SKM-1 treated with dmso at 0.1 percent for 144 hours (cell line): ENCODE measurements around the gene PPAT.

Experiments used
- DNase-seq: peaks from one replicate; lab custom pipeline; 2025; ENCODE audit not compliant: unreplicated experiment; lab: John Stamatoyannopoulos, UW

The PPAT gene

DNA sequence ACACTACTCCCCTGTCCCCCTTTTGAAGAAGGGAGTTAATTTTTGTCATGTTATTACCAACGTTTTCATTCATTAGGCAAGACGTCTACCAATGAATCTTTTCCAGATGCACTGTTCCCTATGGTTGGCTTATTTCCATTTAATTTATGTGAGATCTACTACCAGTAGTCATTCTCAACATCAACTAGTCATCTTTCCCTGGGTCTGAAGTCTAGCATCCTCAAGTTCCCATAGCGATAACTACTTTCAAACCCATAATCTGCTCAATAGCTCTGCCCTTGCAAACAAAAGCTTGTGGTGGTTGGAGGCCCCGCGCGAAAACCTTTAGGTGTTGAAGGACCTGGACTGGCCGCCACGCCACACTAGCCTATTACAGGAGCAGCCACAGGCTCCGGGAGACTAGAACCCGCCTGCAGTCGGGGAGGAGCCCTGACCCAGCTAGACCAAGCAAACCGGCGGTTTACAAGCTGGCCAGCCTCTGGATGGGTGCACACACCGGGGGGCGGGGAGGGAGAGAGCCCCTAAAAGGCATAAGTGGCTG is 746 bp downstream of the PPAT start:
- no peak for DNase-seq

DNA sequence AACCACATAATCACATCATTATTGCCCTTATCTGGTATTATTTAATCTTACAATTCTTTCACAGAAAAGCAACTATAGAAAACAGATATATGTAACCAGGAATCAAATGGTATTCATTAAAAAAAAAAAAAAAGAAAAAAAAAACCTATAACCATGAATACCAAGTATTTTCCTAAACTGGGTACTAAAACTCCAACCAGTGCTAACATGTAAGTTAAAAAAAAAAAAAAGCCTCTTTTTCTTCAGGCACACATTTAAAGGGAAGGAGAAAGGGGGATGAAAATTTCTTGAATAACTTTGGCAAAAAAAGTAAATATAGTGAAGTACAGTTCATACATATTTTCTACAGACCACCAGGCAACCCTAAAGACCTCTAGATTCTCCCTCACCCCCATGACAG is 2.1 kb downstream of the PPAT start:
- DNase-seq: no peak

DNA sequence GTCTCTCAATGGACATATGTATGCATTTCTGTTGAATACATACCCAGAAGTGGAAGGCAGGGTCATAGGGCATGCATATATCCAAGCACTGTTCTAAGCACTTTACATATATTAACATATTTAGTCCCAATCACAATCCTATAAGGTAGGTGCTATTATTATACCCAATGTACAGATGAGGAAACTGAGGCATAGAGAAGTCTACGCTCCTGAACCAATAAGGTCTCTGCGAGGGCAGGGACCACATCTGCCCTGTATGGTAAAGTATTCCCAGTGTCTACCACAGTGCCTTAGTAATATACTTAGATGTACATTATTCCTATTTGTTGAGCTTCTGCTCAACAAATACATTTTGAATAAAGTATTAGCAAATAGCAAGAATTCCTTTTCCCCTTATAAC is 5.2 kb downstream of the PPAT start:
- no peak for DNase-seq

DNA sequence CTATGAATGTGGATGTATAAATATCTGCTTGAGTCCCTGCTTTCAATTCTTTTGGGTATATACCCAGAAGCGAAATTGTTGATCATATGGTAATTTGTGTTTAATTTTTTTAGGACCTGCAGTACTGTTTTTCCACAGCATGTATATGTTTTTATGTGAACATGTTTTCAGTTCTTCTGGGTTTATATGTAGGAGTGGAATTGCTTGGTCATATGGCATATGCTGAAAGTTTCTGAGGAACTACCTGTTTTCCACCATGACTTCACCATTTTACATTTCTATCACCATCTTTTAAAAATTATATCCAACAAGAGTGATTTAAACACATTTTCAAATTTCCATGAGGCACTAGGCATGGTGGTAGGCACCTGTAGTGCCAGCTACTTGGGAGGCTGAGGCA is 8.2 kb downstream of the PPAT start:
- no peak for DNase-seq

DNA sequence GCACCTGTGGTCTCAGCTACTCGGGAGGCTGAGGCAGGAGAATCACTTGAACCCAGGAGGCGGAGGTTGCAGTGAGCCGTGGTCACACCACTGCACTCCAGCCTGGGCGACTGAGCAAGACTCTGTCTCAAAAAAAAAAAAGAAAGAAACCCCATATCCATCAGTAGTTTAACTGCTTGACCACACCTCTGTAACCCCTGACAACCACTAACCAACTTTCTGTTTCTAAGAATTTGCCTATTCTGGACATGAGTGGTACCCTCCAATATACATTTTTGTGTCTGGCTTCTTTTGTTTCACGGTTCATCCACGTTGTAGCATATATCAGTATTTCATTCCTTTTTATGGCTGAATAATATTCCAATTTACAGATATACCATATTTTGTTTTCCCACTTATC is 9.1 kb downstream of the PPAT start:
- DNase-seq: no peak

DNA sequence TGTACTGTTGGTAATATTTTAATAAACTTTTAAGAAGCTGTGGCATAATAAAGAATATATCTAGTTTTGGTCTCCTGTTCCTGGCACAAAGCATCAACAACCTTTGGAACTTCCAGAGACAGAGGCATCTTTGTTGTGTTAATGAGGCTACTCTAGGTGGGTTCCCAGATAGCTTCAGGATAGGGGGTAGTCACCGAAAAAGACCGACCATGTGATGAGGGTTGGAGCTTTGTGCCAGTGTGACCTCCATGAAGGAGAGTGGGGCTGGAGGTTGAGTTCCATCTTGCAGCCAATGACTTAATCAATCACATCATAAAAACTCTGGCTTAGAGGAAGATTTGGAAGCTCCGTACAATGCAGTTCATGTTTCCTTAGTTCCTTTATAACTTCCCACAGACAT is 9.9 kb downstream of the PPAT start:
- DNase-seq: no peak

DNA sequence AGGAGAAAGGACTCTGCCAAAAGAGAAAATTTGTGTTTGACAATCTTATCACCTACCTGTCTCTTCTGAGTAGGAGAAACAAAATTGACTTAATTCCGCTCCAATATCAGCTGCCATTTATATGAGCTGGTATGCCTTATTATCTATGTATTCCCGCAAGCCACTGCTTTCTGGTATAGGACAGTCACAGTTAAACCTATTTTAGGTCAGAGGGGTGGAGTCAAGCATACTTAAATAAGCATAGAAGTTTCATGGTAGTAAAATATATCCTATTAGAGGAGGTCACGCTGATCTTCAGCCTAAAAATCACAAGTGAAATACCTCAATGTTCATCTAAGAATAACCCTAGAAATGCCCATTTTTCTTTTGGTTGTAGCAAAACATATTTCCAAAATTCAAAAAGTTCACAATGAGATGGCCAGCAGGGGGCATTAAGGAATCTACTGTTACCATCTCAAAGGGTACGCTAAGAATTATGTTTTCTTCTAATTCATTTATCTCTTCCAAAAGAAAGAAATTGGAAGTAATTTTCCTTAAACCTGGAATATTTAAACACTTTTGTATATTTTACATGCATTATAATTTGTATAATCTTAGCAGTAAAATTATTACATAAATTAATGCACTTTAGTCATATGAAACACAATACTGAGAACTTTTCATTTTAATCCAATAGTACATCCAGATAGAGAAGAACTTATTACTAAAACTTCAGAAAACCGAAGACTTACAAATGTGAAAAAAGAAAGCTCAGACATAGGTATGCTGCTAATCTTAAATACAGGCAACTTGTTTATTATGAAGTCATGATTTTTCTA is 10.5 kb downstream of the PPAT start:
- DNase-seq: no peak

DNA sequence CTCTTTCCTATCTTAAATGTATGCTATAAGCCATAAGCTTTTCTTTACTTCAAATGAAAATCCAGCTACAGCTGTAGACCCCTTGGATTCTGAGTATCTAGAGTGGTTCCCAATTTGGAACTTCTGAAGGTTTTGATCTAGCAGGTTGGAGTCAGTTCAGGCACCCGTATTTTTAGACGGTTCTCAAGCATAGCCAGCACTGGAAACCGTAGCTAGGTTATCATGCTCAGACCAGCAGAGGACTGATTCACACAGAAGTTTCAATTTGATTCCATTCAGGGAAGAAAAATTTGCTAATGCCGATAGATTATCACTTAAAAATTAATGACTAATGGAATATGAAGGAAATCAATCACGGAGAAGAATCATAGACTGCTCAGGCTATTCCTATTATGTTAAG is 11.2 kb downstream of the PPAT start:
- no peak for DNase-seq

DNA sequence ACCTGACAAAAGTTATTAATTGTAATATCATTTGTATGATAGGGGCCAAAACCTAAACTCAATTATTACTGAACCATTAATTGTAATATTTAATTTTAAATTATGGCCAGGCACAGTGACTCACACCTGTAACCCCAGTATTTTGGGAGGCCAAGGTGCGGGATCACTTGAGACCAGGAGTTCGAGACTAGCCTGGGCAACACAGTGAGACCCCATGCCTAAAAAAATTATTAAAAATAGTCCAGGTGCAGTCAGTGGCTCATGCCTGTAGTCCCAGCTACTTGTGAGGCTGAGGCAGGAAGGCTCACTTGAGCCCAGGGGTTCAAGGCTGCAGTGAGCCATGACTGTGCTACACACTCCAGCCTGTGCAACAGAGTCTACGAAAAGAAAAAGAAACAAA is 18.0 kb downstream of the PPAT start:
- no peak for DNase-seq

DNA sequence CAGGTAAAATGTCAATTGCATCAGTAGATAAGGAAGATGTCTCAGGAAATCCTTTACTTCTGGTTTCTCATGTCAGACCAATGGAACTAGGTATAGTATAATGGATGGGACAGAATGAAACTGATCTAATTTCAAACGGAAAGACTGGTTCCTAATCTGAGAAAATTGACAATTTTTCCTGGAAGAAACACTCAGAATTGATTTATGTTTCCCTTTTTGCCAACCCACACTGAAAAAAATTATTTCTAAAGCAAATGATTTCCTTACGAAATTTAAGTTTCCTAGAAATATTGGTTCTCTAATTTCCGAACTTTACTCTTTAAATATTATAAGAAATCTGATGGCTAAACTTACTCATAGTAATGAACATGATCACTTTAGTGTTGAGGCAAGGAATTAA is 19.1 kb downstream of the PPAT start:
- no peak for DNase-seq

DNA sequence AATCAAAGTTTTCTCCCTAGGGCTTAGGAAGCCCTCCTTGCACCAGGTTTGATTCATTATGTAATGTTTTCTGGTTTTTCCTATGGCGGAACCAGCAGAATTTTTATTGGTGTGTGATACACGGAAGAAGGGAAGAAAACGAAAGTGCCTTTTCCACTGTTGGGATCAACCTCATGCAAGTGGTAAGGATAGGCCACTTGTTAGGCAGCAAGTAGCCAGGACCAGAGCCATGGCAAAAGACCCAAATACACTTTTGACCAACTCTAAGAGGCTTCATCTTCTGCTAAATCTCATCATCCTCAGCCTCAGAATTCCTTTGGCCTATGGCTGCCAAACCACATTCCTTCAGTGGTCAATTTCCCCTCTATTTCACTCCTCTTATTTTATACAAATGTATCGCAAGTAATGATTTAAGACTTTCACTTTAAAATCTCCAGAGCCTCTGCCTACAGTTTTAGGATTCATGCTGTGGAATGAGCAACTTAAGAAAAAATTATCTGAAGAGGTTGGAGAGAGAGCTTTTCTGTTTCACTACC is 21.2 kb downstream of the PPAT start:
- DNase-seq: no peak

DNA sequence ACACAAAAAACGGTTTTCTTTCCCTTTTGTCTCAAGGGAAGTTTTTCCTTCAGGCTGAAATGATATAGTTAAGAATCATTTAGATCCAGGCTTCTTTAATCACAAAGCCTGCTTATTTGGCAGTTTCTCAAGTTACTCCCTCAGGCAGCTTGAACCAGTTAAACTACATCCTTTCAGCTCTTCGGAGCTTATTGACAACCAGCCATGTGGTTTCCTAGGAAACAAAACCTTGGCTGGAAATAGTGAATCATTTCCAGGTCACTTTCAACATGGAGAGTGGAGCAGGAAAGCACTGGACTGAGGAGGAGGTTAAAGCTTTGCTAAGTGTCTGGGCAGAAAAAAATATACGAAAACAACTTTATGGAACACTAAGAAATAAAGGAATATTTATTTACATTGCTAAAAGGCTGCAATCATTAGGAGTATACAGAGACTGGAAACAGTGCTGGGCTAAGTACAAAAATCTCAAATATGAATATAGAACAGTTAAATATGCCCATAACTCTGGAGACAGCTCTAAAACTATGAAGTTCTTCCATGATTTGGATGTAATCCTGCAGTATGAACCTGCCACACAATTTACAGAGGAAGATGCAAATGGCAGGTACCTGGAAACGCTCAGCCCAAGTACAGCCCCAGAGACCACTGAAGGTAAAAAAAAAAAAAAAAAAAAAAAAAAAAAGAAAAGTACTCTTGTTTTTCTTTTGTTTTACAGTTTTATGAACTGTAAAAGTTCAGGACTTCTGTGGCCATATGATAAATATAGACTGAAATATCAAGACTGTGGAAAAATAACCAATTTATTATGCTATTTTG is 25.0 kb downstream of the PPAT start:
- DNase-seq: no peak

DNA sequence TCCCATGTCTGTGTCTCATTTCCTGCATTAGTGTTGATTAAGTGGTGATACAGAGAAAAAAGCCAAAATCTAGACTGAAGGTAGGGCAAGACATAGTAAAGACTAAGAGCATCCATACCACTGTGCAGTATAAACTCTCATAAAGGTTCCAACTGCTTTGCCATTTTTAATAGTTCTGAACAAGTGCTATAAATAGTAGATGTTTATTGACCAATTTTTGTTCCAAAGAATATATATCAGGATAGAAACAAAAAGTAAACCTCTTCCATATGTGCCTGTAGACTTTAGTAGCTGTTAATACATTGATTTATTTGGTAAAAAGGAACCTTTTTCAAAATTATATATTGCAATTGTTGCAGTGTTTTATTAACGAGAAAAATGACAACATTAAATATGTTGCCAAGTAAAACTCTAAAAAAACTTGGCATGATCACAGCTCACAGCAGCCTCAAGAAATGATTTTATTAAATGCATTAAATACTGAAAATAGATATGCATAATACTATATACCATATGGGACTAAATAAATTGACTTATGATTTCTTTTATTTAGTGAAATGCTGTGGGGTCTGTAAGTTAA is 25.8 kb downstream of the PPAT start:
- no peak for DNase-seq

DNA sequence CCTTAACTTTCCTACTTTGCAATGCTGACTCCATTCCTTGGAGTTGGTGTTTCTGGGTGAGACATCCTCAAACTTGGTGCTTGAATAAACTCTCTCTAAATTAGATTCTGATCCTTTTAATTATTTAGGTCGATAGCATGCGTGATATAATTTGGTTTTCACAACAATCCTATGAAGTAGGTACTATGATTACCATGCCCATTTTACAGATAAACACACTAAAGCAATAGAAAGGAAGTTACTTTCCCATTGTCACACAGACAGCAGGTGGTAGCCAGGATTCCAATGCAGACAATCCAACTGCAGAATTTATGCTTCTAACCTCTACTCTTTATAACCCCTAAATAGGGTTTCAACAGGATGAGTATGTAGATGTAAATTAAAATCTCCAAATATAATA is 26.4 kb downstream of the PPAT start:
- DNase-seq: no peak

DNA sequence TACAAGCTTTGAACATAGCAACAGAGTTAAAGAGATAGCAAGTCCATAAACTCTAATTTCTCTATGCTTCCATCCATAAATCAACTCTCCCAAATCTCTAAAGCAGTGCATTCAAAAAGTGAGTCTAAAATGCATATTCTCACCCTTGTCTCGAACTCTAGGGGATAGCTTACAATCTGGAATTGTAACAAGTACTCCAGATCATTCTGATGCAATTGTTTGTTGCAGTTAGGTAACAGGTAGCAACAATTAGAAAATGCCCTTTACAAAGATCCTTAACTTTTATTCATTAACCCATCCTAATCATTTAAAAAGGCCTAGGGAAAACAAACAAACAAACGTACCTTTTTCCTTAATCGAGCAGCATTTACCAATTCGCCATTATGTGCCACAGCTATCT is 29.3 kb downstream of the PPAT start:
- no peak for DNase-seq

DNA sequence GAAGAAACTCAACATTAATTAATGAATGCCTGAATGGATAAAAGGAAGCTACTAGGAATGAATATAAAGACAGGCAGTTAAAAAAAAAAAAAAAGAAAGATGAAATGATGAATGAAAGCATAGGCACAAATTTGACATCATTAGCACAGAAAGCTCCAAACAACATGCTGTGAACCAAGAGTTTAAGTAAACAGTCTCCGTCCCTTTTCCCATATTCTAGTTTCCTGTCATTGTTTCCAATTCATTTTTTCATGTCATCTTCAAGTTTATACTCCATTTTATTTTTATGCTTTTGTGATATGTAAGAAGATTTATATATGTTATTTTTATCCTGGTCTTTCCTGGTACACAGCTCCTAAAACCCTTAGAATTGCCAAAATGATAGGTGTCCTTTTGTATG is 30.4 kb downstream of the PPAT start:
- no peak for DNase-seq

DNA sequence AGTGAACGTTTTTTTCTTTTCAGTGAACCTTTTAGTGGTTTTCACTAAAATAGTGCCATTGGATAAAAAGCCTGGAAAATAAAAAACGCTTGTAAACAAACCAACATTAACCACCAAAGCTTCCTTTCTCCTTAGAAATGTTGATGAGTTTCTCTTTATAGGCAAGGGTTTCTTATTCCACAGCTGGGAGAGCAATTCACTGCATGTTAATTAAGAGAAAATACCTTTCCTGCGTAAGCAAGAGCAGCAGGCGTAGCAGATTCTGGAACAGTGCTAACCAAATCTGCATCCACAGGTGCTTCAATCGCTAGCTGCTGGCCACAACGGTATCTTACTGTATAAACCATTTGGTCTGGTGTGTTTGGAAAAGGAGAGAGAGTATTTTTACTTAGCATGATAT is 34.9 kb downstream of the PPAT start:
- DNase-seq: no peak

DNA sequence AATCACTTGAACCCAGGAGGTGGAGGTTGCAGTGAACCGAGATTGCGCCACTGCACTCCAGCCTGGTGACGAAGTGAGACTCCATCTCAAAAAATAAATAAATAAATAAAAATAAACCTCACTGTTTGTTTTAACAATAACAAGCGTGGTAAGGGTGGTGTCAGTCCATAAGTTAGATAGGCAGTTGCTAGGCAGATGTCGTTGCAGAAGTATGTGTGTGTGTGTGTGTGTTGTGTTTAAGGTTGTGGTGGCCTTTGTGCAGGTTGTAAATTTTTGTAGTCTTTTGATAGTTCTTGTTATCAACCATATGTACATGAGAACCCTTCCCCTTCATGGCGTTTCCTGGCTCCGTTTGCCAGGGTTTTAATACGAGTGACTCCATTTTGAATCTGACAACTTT is 44.1 kb downstream of the PPAT start:
- no peak for DNase-seq

DNA sequence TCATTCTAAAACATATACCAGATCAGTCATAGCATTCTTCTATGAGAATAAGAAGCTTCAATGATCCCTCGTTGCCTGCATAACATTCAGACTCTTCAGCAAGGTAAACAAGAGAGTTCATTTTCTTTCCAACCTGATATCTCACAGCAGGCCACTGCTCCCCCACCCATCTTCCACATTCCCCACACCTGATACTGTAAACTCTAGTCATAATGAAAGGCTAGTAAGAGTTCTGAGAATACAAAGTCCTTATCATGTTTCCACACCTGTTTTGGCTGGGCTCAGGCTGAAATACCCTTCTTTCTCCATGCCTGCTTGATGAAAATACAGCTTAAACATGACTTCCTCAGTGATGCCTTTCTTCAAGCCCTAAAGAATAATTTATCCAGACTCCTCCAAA is 45.9 kb downstream of the PPAT start:
- no peak for DNase-seq

DNA sequence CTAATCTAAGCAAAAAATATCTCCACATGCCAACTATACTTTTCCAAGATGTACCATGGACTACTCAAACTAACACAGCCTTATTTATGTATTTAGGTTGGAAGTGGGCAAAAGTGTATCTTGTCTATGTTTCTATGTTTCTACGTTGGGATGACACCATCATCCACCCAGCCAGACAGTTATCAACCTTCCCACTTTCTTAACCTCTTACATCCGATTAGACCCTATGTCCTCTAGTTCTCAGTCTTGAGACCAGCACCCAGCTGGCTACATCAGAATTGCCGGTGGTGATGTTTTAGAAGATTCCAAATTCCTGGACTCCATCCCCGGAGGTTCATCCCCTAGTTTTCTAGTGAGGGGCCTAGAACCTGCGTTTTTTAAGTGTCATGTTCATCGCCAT is 47.1 kb downstream of the PPAT start:
- DNase-seq: no peak
